Panc1 (cell line): ENCODE data around the gene FIBCD1.

Source experiments
- POLR2AphosphoS5 ChIP-seq: IDR thresholded peaks from 2 replicates; pipeline ENCODE4 v1.6.1; 2012; ENCODE audit warnings: mild to moderate bottlenecking, low read depth, low read length, moderate library complexity
- SIN3A ChIP-seq: IDR thresholded peaks from 2 replicates; pipeline ENCODE4 v1.6.1; 2012; ENCODE audit warnings: low read depth, mild to moderate bottlenecking, low read length, moderate library complexity, borderline replicate concordance; ENCODE audit not compliant: insufficient read depth
- TF ChIP-seq, protein P1 (sequence below): fragments of 450-650 bp; IDR thresholded peaks from 2 replicates; pipeline ENCODE4 v1.5.1; 2017; ENCODE audit warnings: mild to moderate bottlenecking
- TF ChIP-seq, protein P2 (sequence below), 2 experiments: IDR thresholded peaks; 2 replicates each; pipeline ENCODE4 v1.6.1; 2011 to 2012; ENCODE audit warnings: low read depth in 2 of 2, control low read depth in 1 of 2, low read length in 1 of 2, mild to moderate bottlenecking in 1 of 2, moderate library complexity in 1 of 2; ENCODE audit not compliant: insufficient read depth in 1 of 2

- TF ChIP-seq POLR2AphosphoS5 (no peak), SIN3A (no peak)
- TF ChIP-seq, protein P1, sequence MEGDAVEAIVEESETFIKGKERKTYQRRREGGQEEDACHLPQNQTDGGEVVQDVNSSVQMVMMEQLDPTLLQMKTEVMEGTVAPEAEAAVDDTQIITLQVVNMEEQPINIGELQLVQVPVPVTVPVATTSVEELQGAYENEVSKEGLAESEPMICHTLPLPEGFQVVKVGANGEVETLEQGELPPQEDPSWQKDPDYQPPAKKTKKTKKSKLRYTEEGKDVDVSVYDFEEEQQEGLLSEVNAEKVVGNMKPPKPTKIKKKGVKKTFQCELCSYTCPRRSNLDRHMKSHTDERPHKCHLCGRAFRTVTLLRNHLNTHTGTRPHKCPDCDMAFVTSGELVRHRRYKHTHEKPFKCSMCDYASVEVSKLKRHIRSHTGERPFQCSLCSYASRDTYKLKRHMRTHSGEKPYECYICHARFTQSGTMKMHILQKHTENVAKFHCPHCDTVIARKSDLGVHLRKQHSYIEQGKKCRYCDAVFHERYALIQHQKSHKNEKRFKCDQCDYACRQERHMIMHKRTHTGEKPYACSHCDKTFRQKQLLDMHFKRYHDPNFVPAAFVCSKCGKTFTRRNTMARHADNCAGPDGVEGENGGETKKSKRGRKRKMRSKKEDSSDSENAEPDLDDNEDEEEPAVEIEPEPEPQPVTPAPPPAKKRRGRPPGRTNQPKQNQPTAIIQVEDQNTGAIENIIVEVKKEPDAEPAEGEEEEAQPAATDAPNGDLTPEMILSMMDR: no peak
- TF ChIP-seq, protein P2, sequence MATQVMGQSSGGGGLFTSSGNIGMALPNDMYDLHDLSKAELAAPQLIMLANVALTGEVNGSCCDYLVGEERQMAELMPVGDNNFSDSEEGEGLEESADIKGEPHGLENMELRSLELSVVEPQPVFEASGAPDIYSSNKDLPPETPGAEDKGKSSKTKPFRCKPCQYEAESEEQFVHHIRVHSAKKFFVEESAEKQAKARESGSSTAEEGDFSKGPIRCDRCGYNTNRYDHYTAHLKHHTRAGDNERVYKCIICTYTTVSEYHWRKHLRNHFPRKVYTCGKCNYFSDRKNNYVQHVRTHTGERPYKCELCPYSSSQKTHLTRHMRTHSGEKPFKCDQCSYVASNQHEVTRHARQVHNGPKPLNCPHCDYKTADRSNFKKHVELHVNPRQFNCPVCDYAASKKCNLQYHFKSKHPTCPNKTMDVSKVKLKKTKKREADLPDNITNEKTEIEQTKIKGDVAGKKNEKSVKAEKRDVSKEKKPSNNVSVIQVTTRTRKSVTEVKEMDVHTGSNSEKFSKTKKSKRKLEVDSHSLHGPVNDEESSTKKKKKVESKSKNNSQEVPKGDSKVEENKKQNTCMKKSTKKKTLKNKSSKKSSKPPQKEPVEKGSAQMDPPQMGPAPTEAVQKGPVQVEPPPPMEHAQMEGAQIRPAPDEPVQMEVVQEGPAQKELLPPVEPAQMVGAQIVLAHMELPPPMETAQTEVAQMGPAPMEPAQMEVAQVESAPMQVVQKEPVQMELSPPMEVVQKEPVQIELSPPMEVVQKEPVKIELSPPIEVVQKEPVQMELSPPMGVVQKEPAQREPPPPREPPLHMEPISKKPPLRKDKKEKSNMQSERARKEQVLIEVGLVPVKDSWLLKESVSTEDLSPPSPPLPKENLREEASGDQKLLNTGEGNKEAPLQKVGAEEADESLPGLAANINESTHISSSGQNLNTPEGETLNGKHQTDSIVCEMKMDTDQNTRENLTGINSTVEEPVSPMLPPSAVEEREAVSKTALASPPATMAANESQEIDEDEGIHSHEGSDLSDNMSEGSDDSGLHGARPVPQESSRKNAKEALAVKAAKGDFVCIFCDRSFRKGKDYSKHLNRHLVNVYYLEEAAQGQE (IDR thresholded peaks at IDR 0.05; ENCODE audit: insufficient read depth in 1 of 2, low read depth in 2 of 2, low read length in 1 of 2): no peak
Observed at GRCh38 chr9:130905902-130906734, 32.9 kb downstream of the FIBCD1 start.
